K562 (cell line): Measurements from ENCODE around the gene COA3. TPM values are rescaled to one million over a fixed set of nuclear protein-coding genes. Genes with fewer than 3 reads are reported as not detected.

Experiments
- ATAC-seq: fragments of 200-7000 bp; cut with Tn5 transposase; 3 replicates; pipeline ENCODE4 v1.9.1; 2020; ENCODE audit warnings: moderate library complexity
- BruUV-seq: library from RNA; stranded (reverse); fragments of 400-500 nt; replicated peaks from 2 replicates; lab custom pipeline; 2021; lab: Mats Ljungman, UMichigan
- CTCF ChIA-PET: fragments of 300-600 bp; formaldehyde crosslinking; extraction: SDS; loops from one replicate; lab custom pipeline; 2021; ENCODE audit warnings: low intra/inter-chr PET ratio; lab: Yijun Ruan, JAX
- POLR2A ChIA-PET: fragments of 300-600, 350-650 bp; sonication (Branson Sonifier 250); formaldehyde crosslinking; extraction: SDS; loops from one replicate; lab custom pipeline; 2021; ENCODE audit warnings: antibody characterized with exemption, inconsistent platforms; lab: Yijun Ruan, JAX
- DNase-seq, 4 experiments: peaks; one replicate each; pipeline versions ENCODE4 v3.0.0 to v3.0.0-alpha.2; 2011 to 2018; ENCODE audit warnings: low spot score in 3 of 4, mixed read lengths in 3 of 4; ENCODE audit errors: extremely low read depth in 1 of 4
- FAIRE-seq: peaks from 2 replicates; lab custom pipeline; 2011; peaks lifted over from hg19 to GRCh38; lab: Jason Lieb, UNC
- H2AFZ ChIP-seq: 2 replicates; pipeline ENCODE4 v1.6.0; 2011; ENCODE audit warnings: low read depth, low read length, control low read depth, inconsistent platforms
- H3K27ac ChIP-seq: fragments of 200-600 bp; 3 replicates; pipeline ENCODE4 v1.8.0; 2011; ENCODE audit warnings: low read depth, mild to moderate bottlenecking, control low read depth, inconsistent platforms, low read length, moderate library complexity, mixed read lengths; ENCODE audit errors: extremely low read depth
- H3K27me3 ChIP-seq, 2 experiments: fragments of 300-600 bp in 1 of 2; 2 replicates in 1 of 2; 3 replicates in 1 of 2; pipeline versions ENCODE4 v1.6.0 to v1.8.0; 2011; ENCODE audit warnings: inconsistent platforms in 2 of 2, low read length in 2 of 2, mild to moderate bottlenecking in 1 of 2, mixed read lengths in 1 of 2, moderate library complexity in 1 of 2; ENCODE audit not compliant: control insufficient read depth in 2 of 2, insufficient read depth in 2 of 2
- H3K36me3 ChIP-seq: fragments of 300-600 bp; 3 replicates; pipeline ENCODE4 v1.8.0; 2011; ENCODE audit warnings: mild to moderate bottlenecking, low read length, inconsistent platforms; ENCODE audit not compliant: control insufficient read depth, insufficient read depth
- H3K4me1 ChIP-seq, 2 experiments: fragments of 200-600 bp in 1 of 2; replicated peaks in 1 of 2; 2 replicates in 1 of 2; 3 replicates in 1 of 2; pipeline versions ENCODE4 v1.5.1 to v1.8.0; 2011; ENCODE audit warnings: inconsistent platforms in 2 of 2, low read length in 2 of 2, mild to moderate bottlenecking in 1 of 2, mixed read lengths in 1 of 2, moderate library complexity in 1 of 2; ENCODE audit not compliant: control insufficient read depth in 2 of 2, insufficient read depth in 2 of 2
- H3K4me2 ChIP-seq: 2 replicates; pipeline ENCODE4 v1.6.1; 2011; ENCODE audit warnings: low read length, control low read depth, inconsistent platforms, mixed read lengths; ENCODE audit not compliant: insufficient read depth
- H3K4me3 ChIP-seq: fragments of 200-600 bp; sonication (generic), shearing (Covaris generic); 2 replicates; pipeline ENCODE4 v1.5.1; 2016; ENCODE audit warnings: control low read depth, inconsistent platforms
- H3K79me2 ChIP-seq: fragments of 200-600 bp; 3 replicates; pipeline ENCODE4 v1.8.0; 2011; ENCODE audit warnings: low read length, inconsistent platforms; ENCODE audit not compliant: control insufficient read depth, insufficient read depth
- H3K9ac ChIP-seq, 2 experiments: 2 replicates each; pipeline versions ENCODE4 v1.6.0 to v1.6.1; 2011; ENCODE audit warnings: low read depth in 2 of 2, low read length in 2 of 2, control low read depth in 1 of 2, inconsistent platforms in 1 of 2, mild to moderate bottlenecking in 1 of 2, mixed read lengths in 1 of 2; ENCODE audit not compliant: insufficient read depth in 1 of 2
- H3K9me1 ChIP-seq: one replicate; pipeline ENCODE4 v1.6.0; 2011; ENCODE audit warnings: inconsistent platforms, mild to moderate bottlenecking, low read length, moderate library complexity; ENCODE audit not compliant: control insufficient read depth, insufficient read depth
- H3K9me3 ChIP-seq: replicated peaks from 2 replicates; pipeline ENCODE4 v1.5.1; 2011; ENCODE audit warnings: low read depth, low read length, inconsistent platforms; ENCODE audit not compliant: control insufficient read depth, insufficient read depth
- H4K20me1 ChIP-seq: replicated peaks from 2 replicates; pipeline ENCODE4 v1.6.1; 2011; ENCODE audit warnings: low read length, inconsistent platforms, mixed read lengths; ENCODE audit not compliant: control insufficient read depth, insufficient read depth
- CBX8 ChIP-seq: fragments of 200-600 bp; sonication (generic); IDR thresholded peaks from 2 replicates; pipeline ENCODE4 v1.6.1; 2012; ENCODE audit warnings: borderline replicate concordance, mixed run types, low read depth, mild to moderate bottlenecking, moderate library complexity, mixed read lengths, low read length, control low read depth, inconsistent platforms; ENCODE audit not compliant: poor library complexity, severe bottlenecking; ENCODE audit errors: extremely low read depth
- KDM5B ChIP-seq: fragments of 200-600 bp; sonication (generic); IDR thresholded peaks from 2 replicates; pipeline ENCODE4 v1.6.1; 2012; ENCODE audit warnings: low read depth, mild to moderate bottlenecking, moderate library complexity, low read length, control low read depth, inconsistent platforms; ENCODE audit not compliant: insufficient replicate concordance
- NFIC ChIP-seq: fragments of 450-650 bp; IDR thresholded peaks from 2 replicates; pipeline ENCODE4 v1.6.1; 2017; ENCODE audit warnings: mild to moderate bottlenecking, inconsistent platforms
- POLR2A ChIP-seq: fragments of 450-650 bp; conservative IDR thresholded peaks from 2 replicates; pipeline ENCODE4 v1.6.1; 2016
- POLR2AphosphoS5 ChIP-seq: IDR thresholded peaks from 2 replicates; pipeline ENCODE4 v1.6.1; 2011; ENCODE audit warnings: mild to moderate bottlenecking, low read depth, low read length, moderate library complexity; ENCODE audit not compliant: control insufficient read depth, insufficient read depth
- PTBP1 ChIP-seq: fragments of 200-400 bp; formaldehyde crosslinking; IDR thresholded peaks from 2 replicates; pipeline ENCODE4 v1.6.1; 2017; ENCODE audit warnings: low read depth, low read length
- PYGO2 ChIP-seq: fragments of 450-650 bp; IDR thresholded peaks from 2 replicates; pipeline ENCODE4 v1.6.1; 2016; ENCODE audit warnings: mild to moderate bottlenecking, missing genetic modification characterization, moderate library complexity, missing compliant biosample characterization
- RHOXF2B ChIP-seq: fragments of 250-450 bp; sonication (Bioruptor Pico); conservative IDR thresholded peaks from 2 replicates; pipeline ENCODE4 v1.5.1; 2021
- SLC30A9 ChIP-seq: fragments of 250-450 bp; sonication (Bioruptor Pico); IDR thresholded peaks from 2 replicates; pipeline ENCODE4 v1.8.0; 2022; ENCODE audit warnings: mild to moderate bottlenecking, moderate library complexity
- TAF7 ChIP-seq: fragments of 450-650 bp; IDR thresholded peaks from 2 replicates; pipeline ENCODE4 v1.6.1; 2016; ENCODE audit warnings: missing genetic modification characterization, missing compliant biosample characterization
- ZNF316 ChIP-seq: fragments of 450-650 bp; IDR thresholded peaks from 2 replicates; pipeline ENCODE4 v1.6.1; 2016
- ZNF395 ChIP-seq: fragments of 200-800 bp; sonication (Bioruptor generic); IDR thresholded peaks from 2 replicates; pipeline ENCODE4 v1.6.1; 2017; ENCODE audit warnings: missing genetic modification characterization, missing compliant biosample characterization
- ZNF780A ChIP-seq: fragments of 250-450 bp; sonication (Bioruptor Pico); IDR thresholded peaks from 2 replicates; pipeline ENCODE4 v1.5.0; 2021; ENCODE audit warnings: mild to moderate bottlenecking
- WGBS: fragments of 100-300 bp; shearing (Covaris generic); methylation state at CpG from one replicate; pipeline ENCODE4 v1.1.6; 2016; ENCODE audit warnings: low coverage, mixed read lengths; ENCODE audit not compliant: insufficient coverage; ENCODE audit errors: missing lambda C conversion rate; 5-methylcytosine and 5-hydroxymethylcytosine counted together
- in situ Hi-C: fragments of 300-500 bp; cut with MboI; formaldehyde crosslinking; loops from 4 replicates; pipeline ENCODE4 v1.15.0; 2018; ENCODE audit warnings: inconsistent platforms, mixed read lengths
- intact Hi-C: fragments of 100-400 bp; cut with micrococcal nuclease; formaldehyde crosslinking; loops from 2 replicates; pipeline ENCODE4 v1.14.2; 2022
- polyA plus RNA-seq, 8 experiments: library from polyadenylated mRNA; depleted of rRNA in 4 of 8; stranded (reverse) in 5 of 8; unstranded in 3 of 8; fragments of >200 nt; fragmentation: Nextera tagmentation in 2 of 8; fragmentation: Illumina TruSeq in 1 of 8; extraction: Ambion mirVana in 2 of 8; extraction: Trizol in 1 of 8; gene quantifications; 2 replicates each; pipeline versions ENCODE4 v1.2.1 to v1.2.3, GENCODE V29; 2011 to 2014; ENCODE audit warnings: inconsistent platforms in 1 of 8, missing spikeins in 1 of 8
- total RNA-seq, 7 experiments: library from RNA; depleted of rRNA in 6 of 7; stranded (reverse); fragments of >200 nt in 6 of 7; fragmentation: Illumina TruSeq in 2 of 7; extraction: Trizol in 2 of 7; gene quantifications; 2 replicates each; pipeline versions ENCODE4 v1.2.1 to v1.2.3, GENCODE V29; 2011 to 2021; ENCODE audit warnings: low replicate concordance in 1 of 7

COA3 gene
- total and polyA plus RNA-seq, 9 of the 15 experiments (the other 6 are each of a cell fraction or from before 2014, with no cell fraction given) = 49.6 to 153 (median 61.4) TPM

GRCh38 chr17:42797067-42798007 lies 1.2 kb downstream of the COA3 start:
- BruUV-seq = TSS peak; percentile 88
- peak overlapping the region; percentile 68; the same call in 2 of the 3 replicates for H3K27ac ChIP-seq
- H3K27me3 ChIP-seq = no peaks in the 10 kb centered on the region
- no peaks in the 10 kb centered on the region for H4K20me1 ChIP-seq
- TF ChIP-seq PTBP1 = no peak
- TF ChIP-seq KDM5B = peak; percentile 18
- peak; percentile 44; the same call in 1 of the 2 replicates for TF ChIP-seq NFIC
- peak; percentile 14; the same call in 1 of the 2 replicates for TF ChIP-seq POLR2AphosphoS5
- TF ChIP-seq ZNF316 = 0 out of 2 replicates have a peak, but pooled peaks have one; percentile 7
- no peak for TF ChIP-seq ZNF780A (CRISPR knock-in tag)
- no peak for TF ChIP-seq ZNF395 (CRISPR knock-in tag)
- TF ChIP-seq SLC30A9 = no peak
- peak; percentile 42; the same call in 1 of the 2 replicates for TF ChIP-seq POLR2A
- TF ChIP-seq CBX8 = no peak
- TF ChIP-seq PYGO2 (tag) = no peak
- TF ChIP-seq TAF7 (tag) = no peak
- TF ChIP-seq RHOXF2B (CRISPR knock-in tag) = no peak
- intact Hi-C loops = no loop called here
- peak overlapping the region; percentile 73 for H3K4me3 ChIP-seq
- ChIA-PET CTCF (no interaction called here), POLR2A (interaction anchor here (0.6 to 6.4 kb wide), 8 partner anchors 11 to 219 kb away, joined by 3 to 47 read pairs (median 4); partner anchors contain the start of genes AOC3, BECN1, VPS25 and WNK4)
- H3K9me1 ChIP-seq = no peaks in the 10 kb centered on the region
- no peak for FAIRE-seq
- no peak; the same call in 2 of the 3 replicates for ATAC-seq
- peaks cover 17% of the 10 kb centered on the region for H3K79me2 ChIP-seq
- peaks cover 17 to 36% of the 10 kb centered on the region in 2 experiments for H3K4me1 ChIP-seq
- H3K36me3 ChIP-seq = peaks cover 30% of the 10 kb centered on the region
- peak overlapping the region; percentile 84 to 99 for H3K9ac ChIP-seq
- 48% methylated on average over 10 of the region's 10 CpGs for WGBS
- in situ Hi-C loops = no loop called here
- H3K4me2 ChIP-seq = peak overlapping the region; percentile 94
- H2AFZ ChIP-seq = 0 out of 2 replicates have a peak overlapping the region, but pooled peaks have one; percentile 96
- DNase-seq = peak in 1 of 4 experiments; percentile 37
- H3K9me3 ChIP-seq = no peaks in the 10 kb centered on the region
